ENCODE data around the gene WDFY4.

WDFY4 gene

DNA sequence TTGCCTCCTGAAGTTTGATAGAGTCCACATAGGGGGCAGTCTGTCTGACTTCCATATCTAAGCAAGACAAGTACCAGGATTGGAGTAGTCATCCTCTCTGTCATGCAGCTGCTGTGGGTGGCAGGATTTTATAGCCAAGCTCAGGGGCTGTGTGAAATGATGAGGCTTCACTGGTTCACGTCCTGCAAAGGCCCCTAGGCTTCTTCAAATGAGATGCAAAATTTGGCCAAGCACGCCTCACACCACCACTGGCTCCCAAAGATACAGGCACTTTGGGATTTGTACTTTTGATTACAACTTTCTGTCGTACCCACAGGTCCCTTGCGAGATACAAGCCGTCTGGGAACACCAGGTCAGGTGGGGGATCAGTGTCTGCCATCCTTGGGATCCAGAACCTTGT is 67.1 kb downstream of the WDFY4 start:
- ATAC-seq (replicated peaks; ENCODE audit: extremely low read depth, poor library complexity, severe bottlenecking), result no peak
- Mint-ChIP-seq H3K27ac (ENCODE audit: low read depth) (no peak overlapping the region), H3K36me3 (ENCODE audit: insufficient read depth) (no peaks in the 10 kb centered on the region), H3K4me3 (no peak overlapping the region), H3K9me3 (peaks cover 6% of the 10 kb centered on the region), H3K4me1 (no peaks in the 10 kb centered on the region), H3K27me3 (peaks cover 19% of the 10 kb centered on the region)
- DNase-seq (ENCODE audit: low spot score in 2 of 2), result no peak

DNA sequence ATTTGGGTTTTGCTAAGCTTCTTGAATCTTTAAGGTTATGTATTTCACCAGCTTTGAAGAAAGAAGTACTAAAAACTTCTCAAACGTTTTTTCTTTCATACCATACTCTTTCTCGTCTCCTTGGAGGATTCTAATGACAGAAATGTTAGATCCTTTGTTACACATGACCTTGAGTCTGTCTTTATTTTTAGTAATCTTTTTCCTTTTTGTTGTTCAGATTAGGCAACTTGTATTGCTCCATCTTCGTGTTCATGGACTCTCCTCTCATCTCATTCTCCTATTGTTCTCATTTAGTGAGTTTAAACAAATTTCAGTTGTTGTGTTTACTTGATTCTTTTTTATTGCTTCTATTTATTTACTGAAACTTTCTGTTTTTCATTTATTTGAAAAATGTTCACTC is 73.7 kb downstream of the WDFY4 start:
- Mint-ChIP-seq H3K9me3 (peaks cover 4% of the 10 kb centered on the region), H3K27me3 (peaks cover 65% of the 10 kb centered on the region), H3K4me1 (no peaks in the 10 kb centered on the region), H3K4me3 (no peak overlapping the region), H3K36me3 (ENCODE audit: insufficient read depth) (no peaks in the 10 kb centered on the region), H3K27ac (ENCODE audit: low read depth) (no peak overlapping the region)
- ATAC-seq (replicated peaks; ENCODE audit: extremely low read depth, poor library complexity, severe bottlenecking) (no peak), DNase-seq (ENCODE audit: low spot score in 2 of 2) (no peak)

DNA sequence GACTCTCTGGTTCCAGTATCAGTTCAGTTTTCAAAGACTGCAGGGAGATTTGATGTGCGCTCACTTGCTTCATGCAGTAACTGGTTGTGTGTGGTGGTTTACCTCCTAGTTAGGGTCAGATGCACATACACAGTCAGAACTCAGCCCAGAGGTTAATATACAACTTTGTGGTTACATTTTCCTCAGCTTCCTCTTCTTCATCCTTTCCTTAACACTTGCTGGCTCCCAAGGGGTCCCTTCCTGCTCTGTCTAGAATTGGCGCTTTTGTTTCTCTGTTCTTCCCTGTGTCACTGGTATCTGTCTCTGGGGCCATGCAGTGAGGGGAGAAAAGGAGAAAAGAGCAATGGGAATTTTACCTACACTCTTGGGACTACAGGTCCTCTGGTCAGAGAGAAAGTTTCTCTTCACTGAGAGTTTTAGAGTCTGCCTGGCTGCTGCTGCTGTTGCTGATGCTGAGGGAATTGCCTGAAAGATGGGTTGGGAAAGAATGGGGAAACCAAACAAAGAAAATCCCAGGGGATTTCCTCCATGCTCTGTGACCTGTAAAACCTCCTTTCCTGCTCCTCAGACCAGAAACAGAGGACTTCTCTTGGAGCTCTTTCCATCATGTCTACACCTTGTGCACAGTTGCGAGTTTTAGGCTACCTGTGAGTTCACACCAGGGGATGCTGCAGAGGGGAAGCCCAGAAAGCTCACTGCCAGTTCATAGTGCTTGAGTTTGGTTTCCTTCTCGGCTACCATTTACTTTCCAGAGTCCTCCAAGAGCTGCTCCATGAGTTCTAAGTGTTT is 74.6 kb downstream of the WDFY4 start:
- Mint-ChIP-seq H3K4me1 (no peaks in the 10 kb centered on the region), H3K27ac (ENCODE audit: low read depth) (no peak overlapping the region), H3K9me3 (peaks cover 4% of the 10 kb centered on the region), H3K27me3 (peaks cover 65% of the 10 kb centered on the region), H3K36me3 (ENCODE audit: insufficient read depth) (no peaks in the 10 kb centered on the region), H3K4me3 (no peak overlapping the region)
- DNase-seq (ENCODE audit: low spot score in 2 of 2) (no peak), ATAC-seq (replicated peaks; ENCODE audit: extremely low read depth, poor library complexity, severe bottlenecking) (no peak)

DNA sequence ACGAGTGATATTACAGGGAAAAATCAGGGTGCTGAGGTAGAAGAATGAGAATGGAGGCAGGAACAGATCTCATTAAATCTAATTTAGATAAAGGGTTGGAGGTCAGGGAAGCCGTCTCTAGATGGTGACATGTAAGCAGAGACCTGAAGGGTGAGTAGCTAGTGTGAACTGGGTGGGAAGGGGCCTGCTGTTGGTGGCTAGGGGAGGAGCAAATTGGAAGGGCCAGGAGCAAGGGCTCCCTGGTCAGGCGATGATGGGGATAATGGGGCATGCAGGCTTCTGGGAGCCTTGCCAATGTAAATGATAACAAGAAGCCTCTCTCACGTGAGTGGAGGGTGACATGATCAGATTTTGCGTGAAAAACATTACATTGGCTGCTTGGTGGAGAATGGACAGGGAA is 76.3 kb downstream of the WDFY4 start:
- DNase-seq (ENCODE audit: low spot score in 2 of 2) (no peak), ATAC-seq (replicated peaks; ENCODE audit: extremely low read depth, poor library complexity, severe bottlenecking) (no peak)
- Mint-ChIP-seq H3K27me3 (peaks cover 51% of the 10 kb centered on the region), H3K4me1 (no peaks in the 10 kb centered on the region), H3K4me3 (no peak overlapping the region), H3K27ac (ENCODE audit: low read depth) (no peak overlapping the region), H3K36me3 (ENCODE audit: insufficient read depth) (no peaks in the 10 kb centered on the region), H3K9me3 (peaks cover 4% of the 10 kb centered on the region)

DNA sequence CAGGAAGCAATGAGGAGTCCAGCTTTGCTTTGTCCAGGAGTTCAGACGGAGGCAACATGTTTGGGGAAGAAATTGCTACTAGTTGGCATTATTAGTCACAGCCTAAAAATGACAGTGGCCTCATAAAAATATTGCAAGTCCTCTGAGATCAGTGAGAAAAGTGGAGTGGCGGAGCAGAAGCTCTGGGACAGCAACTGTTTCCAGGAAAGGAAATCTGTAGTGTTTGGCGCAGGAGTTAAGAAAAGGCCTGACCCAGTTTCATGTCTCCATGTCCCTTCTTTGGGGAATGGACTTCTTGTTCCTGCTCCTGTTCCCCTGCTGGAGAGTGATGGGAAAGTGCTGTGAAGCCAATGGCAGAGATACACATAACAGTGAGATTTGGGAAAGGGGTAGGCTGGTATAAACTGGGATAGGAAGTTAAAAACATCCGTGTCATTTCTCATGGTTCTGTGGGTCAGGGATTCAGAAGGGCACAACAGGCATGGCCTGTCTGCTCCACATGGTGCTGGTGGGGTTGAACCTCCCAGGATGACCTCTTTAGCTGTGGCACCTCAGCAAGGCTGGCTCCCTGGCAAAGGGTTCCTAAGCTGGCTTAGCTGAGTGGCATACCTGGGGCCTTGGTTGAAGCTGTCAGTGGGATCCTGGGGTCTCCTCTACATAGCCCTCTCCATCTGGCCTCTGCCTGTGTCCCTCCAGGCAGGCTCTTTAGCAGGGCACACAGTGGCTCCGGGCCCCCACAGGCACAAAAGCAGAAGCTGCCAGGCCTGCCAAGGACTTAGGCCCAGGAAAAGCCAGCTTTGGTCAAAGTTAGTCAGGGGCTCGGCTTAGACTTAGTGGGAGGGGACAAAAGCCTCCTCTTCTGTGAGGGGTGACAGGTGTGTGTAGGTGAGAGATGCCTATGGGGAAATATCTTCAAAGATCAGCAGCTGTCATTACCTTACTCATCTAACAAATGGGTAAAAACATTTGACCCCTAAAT is 77.7 kb downstream of the WDFY4 start:
- H3K36me3 Mint-ChIP-seq (ENCODE audit: insufficient read depth), result no peaks in the 10 kb centered on the region
- H3K4me1 Mint-ChIP-seq, result no peaks in the 10 kb centered on the region
- H3K27ac Mint-ChIP-seq (ENCODE audit: low read depth), result no peak overlapping the region

DNA sequence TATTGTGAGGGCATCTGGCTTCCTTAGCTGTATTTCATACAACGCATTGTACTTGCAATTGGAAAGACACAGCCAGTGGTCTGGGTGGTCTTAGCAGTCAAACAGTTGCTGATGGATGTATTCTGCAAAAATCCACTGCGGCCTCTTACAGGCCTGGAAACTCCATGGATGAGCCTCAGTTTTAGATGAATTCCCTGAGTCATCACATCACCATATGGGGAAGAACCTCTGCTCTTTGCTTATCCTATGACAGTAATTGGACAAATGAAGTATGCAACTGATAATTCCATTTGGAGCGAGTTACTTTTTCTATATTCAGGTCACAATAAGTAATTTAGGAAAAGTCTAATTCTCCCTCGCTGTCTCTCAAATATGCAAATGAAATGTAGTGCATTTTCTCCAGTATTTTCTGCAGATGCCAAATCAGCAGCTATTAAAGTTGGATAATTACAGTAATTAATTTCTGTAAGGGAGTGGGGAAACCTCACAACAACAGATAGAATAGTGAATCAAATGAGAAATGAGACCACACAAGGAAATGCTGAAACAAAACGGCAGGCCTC is 78.8 kb downstream of the WDFY4 start:
- ATAC-seq (replicated peaks; ENCODE audit: extremely low read depth, poor library complexity, severe bottlenecking) (no peak), DNase-seq (ENCODE audit: low spot score in 2 of 2) (no peak)
- peaks cover 4% of the 10 kb centered on the region for H3K9me3 Mint-ChIP-seq
- no peaks in the 10 kb centered on the region for H3K4me1 Mint-ChIP-seq
- H3K4me3 Mint-ChIP-seq, result no peak overlapping the region
- H3K27me3 Mint-ChIP-seq, result peaks cover 37% of the 10 kb centered on the region
- H3K27ac Mint-ChIP-seq (ENCODE audit: low read depth), result no peak overlapping the region
- H3K36me3 Mint-ChIP-seq (ENCODE audit: insufficient read depth), result no peaks in the 10 kb centered on the region

More for the DNA sequence above, 77.7 kb downstream of the WDFY4 start:
- ATAC-seq (replicated peaks; ENCODE audit: extremely low read depth, poor library complexity, severe bottlenecking), result no peak
- Mint-ChIP-seq H3K9me3 (peaks cover 4% of the 10 kb centered on the region), H3K27me3 (peaks cover 48% of the 10 kb centered on the region), H3K4me3 (no peak overlapping the region)
- no peak for DNase-seq (ENCODE audit: low spot score in 2 of 2)

DNA sequence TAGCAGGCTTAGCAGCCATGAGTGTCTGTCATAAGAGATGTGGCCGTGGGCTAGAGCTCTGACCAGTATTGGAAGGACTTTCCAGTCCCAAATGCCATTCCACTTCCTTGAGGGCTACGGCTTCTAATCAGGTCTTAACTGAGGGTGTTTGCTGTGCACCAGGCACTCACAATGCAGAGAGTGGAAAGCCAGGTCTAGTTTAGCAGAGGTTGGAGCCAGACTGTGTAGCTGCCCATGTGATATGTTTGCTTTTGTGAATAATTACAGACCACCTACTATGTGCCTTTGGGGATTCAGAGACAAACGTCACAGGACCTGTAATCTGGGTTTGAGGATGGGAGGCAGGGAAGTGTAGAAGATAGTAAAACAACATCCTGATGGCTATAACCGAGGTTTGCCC is 79.8 kb downstream of the WDFY4 start:
- Mint-ChIP-seq H3K4me1 (no peaks in the 10 kb centered on the region), H3K27me3 (peaks cover 28% of the 10 kb centered on the region), H3K27ac (ENCODE audit: low read depth) (no peak overlapping the region), H3K36me3 (ENCODE audit: insufficient read depth) (no peaks in the 10 kb centered on the region), H3K9me3 (peaks cover 4% of the 10 kb centered on the region), H3K4me3 (no peak overlapping the region)
- ATAC-seq (replicated peaks; ENCODE audit: extremely low read depth, poor library complexity, severe bottlenecking), result no peak
- DNase-seq (ENCODE audit: low spot score in 2 of 2), result no peak

DNA sequence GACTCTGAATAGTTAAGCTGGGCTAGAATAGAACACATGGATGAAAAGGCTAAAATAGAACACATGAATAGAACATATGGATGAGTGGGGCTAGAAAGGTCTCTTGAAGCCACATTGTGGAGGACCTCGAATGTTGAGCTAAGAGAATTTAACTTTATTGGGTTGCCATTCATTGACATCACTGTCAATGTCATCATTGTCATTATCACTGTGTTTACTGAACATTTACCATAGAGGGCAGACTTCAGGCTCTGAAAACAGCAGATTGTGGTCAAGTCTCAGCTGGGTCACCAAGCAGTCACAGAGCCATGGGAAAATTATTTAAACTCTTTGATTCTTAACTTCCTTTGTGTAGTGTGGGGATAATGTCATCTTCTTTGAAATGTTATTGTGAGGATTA is 80.4 kb downstream of the WDFY4 start:
- Mint-ChIP-seq H3K36me3 (ENCODE audit: insufficient read depth) (no peaks in the 10 kb centered on the region), H3K27ac (ENCODE audit: low read depth) (no peak overlapping the region), H3K4me3 (no peak overlapping the region), H3K9me3 (no peaks in the 10 kb centered on the region), H3K27me3 (peaks cover 22% of the 10 kb centered on the region), H3K4me1 (no peaks in the 10 kb centered on the region)
- DNase-seq (ENCODE audit: low spot score in 2 of 2) (no peak), ATAC-seq (replicated peaks; ENCODE audit: extremely low read depth, poor library complexity, severe bottlenecking) (no peak)

DNA sequence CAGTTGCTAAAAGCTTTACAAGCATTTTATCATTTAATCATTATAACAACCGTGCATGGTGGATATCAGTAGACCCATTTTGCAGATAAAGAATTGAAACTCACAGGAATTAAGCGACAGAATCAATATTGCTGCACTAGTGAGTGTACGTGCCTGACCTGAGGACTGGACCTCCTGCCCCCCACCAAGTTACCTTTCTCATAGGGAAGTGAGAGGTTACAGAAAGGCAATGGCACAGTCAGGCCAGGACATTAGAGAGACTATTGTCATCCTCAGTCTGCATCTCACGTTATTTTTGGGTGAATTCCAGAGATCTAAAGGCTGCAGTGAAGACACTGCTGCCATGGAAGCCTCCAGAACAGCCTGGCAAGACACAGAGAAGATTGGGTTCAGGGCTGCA is 80.9 kb downstream of the WDFY4 start:
- Mint-ChIP-seq H3K9me3 (no peaks in the 10 kb centered on the region), H3K27me3 (peaks cover 18% of the 10 kb centered on the region), H3K36me3 (ENCODE audit: insufficient read depth) (no peaks in the 10 kb centered on the region), H3K4me3 (no peak overlapping the region), H3K27ac (ENCODE audit: low read depth) (no peak overlapping the region), H3K4me1 (no peaks in the 10 kb centered on the region)
- ATAC-seq (replicated peaks; ENCODE audit: extremely low read depth, poor library complexity, severe bottlenecking) (no peak), DNase-seq (ENCODE audit: low spot score in 2 of 2) (no peak)

DNA sequence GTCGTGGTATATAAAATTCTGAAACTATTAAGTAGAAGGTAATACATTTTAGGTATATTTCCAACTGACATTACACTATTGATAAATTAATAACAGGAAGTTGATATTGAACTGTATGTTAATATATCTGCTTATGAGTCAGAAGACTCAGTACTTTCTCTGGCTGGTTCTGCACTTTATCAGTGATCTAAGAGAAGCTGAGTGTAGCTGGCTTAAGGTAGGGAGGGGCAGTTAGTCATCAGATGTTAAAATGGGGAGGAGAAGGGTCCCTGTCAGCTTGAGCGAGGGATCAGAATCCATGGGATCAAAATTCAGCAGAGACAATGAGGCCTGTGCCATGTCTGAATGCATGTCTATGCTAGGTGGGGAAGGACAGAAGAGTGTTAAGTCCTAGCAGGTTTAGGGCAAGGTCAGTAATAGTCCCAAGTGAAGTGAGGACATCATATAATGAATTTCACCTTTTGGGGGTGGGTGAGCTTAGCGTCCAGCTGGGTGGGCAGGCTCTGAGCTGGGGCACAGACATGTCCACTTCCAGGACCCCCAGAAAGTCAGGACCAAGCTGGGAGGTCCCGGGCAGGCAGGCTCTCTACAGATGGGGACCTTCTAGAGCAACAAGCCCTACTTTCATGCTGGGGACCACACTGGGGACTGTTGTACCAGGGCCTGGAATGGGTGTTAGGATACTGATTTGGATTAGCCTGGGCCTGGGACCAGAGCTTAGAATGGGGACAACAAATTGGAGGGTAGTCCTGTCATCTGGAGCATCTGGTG is 82.9 kb downstream of the WDFY4 start:
- no peaks in the 10 kb centered on the region for H3K27me3 Mint-ChIP-seq
- H3K36me3 Mint-ChIP-seq (ENCODE audit: insufficient read depth), result no peaks in the 10 kb centered on the region
- no peaks in the 10 kb centered on the region for H3K4me1 Mint-ChIP-seq
- H3K4me3 Mint-ChIP-seq, result no peak overlapping the region
- DNase-seq (ENCODE audit: low spot score in 2 of 2) (no peak), ATAC-seq (replicated peaks; ENCODE audit: extremely low read depth, poor library complexity, severe bottlenecking) (no peak)
- no peaks in the 10 kb centered on the region for H3K9me3 Mint-ChIP-seq
- no peak overlapping the region for H3K27ac Mint-ChIP-seq (ENCODE audit: low read depth)

DNA sequence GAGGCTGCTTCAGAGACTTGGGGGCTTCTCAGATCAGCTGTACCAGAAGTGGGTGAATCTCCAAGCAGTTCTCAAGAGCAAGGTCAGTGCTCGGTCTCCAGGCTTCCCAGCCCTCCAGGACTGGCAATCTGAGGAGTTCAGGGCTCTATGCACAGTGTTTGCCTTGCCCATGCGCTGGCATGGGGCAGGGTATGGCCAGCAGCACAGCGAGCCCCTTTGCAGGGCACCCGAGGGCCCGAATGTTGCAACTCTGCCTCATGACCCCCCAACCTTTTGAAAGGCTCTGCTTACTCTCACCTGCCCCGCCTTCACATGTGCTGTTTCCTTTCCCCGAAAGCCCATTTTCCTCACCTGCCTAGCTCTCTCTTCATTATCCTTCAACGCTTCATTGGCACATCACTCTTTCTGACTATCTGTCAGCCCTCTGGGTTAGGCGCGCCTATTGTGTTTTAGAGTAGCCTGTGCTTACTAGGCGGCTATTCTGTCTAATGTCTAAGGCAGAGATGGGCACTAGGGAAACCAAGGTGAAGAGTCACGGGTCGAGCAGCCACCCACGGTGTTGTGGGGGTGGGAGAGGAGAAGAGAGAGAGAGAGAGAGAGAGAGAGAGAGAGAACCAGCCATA is 83.6 kb downstream of the WDFY4 start:
- Mint-ChIP-seq H3K4me3 (no peak overlapping the region), H3K9me3 (no peaks in the 10 kb centered on the region), H3K36me3 (ENCODE audit: insufficient read depth) (no peaks in the 10 kb centered on the region), H3K4me1 (no peaks in the 10 kb centered on the region), H3K27ac (ENCODE audit: low read depth) (no peak overlapping the region), H3K27me3 (no peaks in the 10 kb centered on the region)
- ATAC-seq (replicated peaks; ENCODE audit: extremely low read depth, poor library complexity, severe bottlenecking) (no peak), DNase-seq (ENCODE audit: low spot score in 2 of 2) (no peak)

DNA sequence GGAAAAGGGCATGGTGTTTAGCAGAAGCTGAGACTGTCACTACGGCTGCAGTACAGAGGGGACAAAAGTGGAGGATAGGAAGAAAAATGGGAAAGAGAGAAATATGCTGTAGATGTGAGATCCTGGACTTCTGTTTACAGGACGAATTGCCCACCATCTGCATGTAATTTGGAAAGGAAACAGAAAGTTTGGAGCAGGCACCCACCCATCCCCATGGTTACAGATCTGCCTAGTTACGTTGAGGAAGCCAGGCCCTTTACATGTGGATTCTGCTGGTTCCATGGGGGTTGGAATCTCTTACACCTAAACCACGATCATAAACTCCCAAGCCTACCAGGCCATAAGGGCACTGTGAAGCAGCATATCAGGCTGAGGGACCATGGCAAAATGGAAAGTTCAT is 84.3 kb downstream of the WDFY4 start:
- Mint-ChIP-seq H3K27ac (ENCODE audit: low read depth) (no peak overlapping the region), H3K27me3 (no peaks in the 10 kb centered on the region), H3K36me3 (ENCODE audit: insufficient read depth) (no peaks in the 10 kb centered on the region), H3K9me3 (no peaks in the 10 kb centered on the region), H3K4me1 (no peaks in the 10 kb centered on the region), H3K4me3 (no peak overlapping the region)
- ATAC-seq (replicated peaks; ENCODE audit: extremely low read depth, poor library complexity, severe bottlenecking) (no peak), DNase-seq (ENCODE audit: low spot score in 2 of 2) (no peak)
